Activated gamma-delta T cell treated with Interleukin-2 at 50 U/mL for 16 hours (primary cell): Measurements from ENCODE around the gene SNX24.
"Not testable (repeated sequence)": the region's sequence is repeated elsewhere in the genome, so short reads cannot be mapped to it uniquely, and the experiment has no call there.

ENCODE experiments used
- DNase-seq: peaks from one replicate; pipeline ENCODE4 v3.0.0-alpha.2; 2020

The SNX24 gene

DNA sequence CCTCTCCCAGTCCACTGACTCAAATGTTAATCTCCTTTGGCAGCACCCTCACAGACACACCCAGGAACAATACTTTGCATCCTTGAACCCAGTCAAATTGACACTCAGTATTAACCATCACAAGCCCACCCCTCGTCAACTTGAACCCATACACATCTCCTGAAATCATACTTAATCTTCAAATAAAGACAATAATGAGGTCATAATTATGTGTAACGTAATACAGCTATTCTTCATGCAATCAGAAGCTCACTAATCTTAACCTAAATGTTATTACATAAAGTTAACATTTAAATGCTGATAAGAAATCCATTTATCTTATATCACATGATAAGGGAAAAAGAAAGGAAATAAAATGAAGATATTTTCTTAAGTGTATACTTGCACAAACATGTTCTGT, 125.9 kb downstream of the SNX24 start:
- no peak for DNase-seq

GRCh38 chr5:122972877-122973276, 127.5 kb downstream of the SNX24 start:
- DNase-seq: no peak

DNA sequence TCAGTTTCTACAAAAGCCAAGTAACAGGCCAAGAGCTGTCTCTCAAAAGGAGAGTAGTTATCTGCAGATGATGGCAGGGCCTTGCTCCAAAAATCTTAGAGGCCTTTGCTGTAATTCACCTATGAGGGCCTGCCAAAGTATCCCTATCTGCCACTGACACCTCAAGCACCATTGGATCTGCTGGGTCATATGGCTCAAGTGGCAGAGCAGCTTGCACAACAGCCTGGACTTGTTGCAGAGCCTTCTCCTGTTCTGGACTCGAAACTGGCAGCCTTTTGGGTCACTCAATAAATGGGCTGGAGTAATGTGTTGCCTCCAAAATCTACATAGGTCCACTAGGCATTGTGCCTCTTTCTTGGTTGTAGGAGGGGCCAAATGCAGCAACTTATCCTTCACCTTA, 128.3 kb downstream of the SNX24 start:
- DNase-seq: not testable (repeated sequence)

GRCh38 chr5:122974251-122974650, 128.8 kb downstream of the SNX24 start:
- not testable (repeated sequence) for DNase-seq

- no peak for DNase-seq
Measured at GRCh38 chr5:122977319-122977718, 131.9 kb downstream of the SNX24 start.

DNA sequence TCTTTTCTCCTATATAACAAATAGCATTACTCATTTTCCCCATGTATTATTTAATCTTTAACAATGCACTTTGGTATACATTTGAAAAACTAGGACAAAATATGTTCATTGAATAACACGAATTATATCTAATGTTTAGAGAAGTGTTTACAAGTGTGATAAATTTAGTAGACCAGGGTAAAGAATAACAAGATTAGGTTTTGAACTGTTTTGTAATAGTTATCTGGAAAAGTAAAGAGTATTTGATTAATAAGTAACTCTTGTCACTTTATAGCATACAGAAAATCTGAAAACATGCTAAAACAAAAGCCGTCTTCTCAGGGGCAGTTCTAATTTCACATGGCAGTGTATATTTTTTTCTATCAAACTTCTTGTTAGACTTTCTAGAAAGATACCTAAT, 132.7 kb downstream of the SNX24 start:
- no peak for DNase-seq

DNA sequence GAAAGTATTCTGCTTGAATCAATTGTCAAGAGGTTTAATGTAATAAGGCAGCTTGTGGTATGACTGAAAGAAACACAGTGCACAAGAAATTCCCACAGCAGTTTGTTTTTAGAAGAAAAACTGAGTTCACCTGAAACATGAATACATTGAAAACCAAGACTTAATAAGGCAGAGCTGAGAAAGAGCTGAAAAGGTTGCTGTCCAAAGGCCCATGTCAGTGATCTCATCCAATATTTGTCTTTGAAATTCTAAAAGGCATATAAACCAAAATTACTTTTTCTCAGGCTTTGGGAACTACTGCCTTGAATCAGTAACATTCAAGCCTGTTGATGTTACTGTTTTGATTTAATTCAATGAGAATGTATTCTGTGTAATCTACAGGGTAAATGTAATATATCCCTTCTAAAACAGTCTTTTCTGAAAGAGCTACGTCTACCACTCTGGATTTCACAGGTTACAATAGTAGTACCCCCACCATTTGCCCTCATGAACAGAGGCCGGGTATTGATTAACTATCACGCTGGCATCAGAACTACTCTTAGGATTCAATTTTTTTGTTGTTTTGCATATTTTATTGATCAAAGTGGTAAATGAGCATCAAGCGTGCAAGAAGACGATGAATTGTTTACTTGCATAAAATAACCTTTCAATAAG, 133.4 kb downstream of the SNX24 start:
- DNase-seq: no peak

- no peak for DNase-seq
Measured at GRCh38 chr5:122981846-122982245, 136.4 kb downstream of the SNX24 start.

DNA sequence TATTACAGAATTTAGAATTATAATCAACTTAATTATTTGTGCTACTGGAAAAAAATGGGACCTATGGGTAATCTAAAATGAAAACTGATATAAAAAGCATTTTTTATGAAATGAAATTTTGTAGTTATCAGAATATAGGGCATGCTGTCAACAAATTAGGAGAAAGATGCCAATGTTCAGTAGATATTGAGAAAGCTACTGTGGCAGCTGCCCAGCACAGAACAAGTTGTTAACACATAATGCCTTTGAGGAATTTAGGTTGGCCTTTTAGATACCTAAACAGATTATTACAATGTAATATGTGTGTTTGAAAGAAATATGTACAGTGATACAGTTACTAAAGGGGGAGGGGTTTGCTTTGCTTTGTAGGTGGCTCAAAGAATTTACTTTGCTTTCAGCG, 137.0 kb downstream of the SNX24 start:
- DNase-seq: no peak

- no peak for DNase-seq
Measured at GRCh38 chr5:122984425-122984824, 139.0 kb downstream of the SNX24 start.

DNA sequence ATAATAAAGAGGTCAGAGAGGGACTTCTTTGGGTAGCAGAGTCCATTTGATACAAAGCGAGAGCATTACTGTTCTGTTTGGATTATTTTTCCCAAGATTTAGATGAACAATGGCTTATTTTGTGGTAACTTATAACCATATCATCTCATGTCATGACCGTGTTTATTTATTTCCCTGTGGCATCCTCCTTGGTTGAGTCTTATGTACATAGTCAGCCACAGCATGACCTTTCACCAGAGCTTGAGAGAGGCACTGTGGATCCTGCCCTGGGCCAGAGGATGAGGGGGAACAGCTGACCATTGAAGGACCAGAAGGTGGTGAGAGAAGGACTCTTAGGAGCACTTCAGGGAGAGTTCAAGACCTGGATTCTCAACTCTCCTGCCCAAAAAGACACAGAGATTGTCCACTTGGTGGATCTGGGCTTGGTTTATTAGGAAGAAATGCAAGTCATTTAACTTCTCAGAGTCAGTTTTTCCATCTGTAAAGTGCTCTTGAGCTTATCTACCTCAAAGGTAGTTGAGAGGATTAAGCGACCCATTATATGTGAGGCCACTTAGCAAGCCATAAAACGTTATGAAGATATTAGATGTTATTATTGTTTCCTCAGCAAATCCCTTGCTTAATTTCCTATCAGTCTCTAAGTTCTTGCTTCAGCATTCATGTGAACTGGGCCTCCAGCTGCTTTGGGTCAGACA, 139.7 kb downstream of the SNX24 start:
- DNase-seq: no peak

GRCh38 chr5:122985954-122986721, 140.7 kb downstream of the SNX24 start:
- DNase-seq: no peak

- DNase-seq: no peak
Measured at GRCh38 chr5:122996091-122996490, 150.7 kb downstream of the SNX24 start.

DNA sequence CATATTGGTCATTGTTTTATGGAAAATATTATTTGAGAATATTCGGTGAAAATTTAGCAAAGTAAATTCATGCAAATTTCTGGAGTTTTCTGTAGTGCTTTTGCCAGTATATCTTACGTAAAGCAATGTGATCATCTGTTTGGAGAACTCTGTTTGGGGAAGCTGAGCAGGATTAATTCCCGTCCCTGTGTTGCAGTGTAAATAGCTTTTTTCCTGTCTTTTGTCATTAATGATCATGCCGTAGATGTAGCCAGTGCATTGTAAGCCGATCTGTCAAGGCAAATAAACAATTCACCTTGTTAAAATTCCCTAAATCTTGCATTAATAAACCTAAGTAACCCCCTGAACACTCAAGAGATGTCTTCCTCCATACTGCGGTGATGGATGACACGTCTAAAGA, 151.9 kb downstream of the SNX24 start:
- DNase-seq: no peak

DNA sequence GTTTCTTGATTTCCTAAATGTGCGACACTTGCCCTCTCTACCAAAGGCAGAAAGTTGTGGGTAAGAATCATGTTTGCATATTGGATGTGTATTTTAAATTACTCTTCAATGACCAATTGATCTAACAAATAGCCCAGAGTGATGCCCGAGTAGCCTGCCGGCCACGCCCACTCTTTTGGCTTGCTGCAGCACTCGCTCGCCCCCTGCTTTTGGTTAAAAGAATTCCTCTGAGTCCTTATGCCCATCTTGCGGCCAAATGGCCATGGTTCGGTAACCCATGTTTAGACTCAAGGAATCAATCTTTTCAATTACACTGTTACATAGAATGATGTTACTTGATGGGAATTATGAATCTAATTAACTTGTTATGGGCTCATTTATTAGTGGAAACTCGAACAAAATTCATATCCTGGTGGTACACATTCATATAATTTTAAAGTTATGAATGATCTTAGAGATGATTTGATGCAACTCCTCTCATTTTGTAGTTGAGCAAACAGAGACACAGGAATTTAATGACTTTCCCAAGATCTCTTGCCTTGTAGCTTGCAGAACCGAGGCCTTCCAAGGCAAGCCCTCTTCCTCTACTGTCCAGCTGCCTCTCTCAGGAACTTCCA, 154.6 kb downstream of the SNX24 start:
- no peak for DNase-seq

DNA sequence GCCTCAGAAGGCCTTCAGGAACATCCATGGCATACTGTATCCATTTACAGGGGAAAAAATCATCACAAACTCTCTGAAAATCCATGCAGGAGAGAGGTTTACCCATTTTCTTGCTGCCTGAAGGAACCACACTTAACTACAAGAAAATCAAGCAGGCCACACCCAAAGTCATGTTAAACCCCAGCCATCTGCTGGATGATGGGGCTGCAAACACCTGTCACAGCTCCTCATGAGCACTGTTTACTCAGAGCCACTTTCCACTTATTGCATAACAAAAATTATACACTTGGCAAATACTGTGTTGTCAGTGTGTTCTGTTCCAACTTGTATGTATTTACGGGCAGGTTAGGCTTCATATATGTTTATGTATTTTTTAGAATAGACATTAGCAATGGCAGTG, 155.3 kb downstream of the SNX24 start:
- no peak for DNase-seq

GRCh38 chr5:123001808-123002207, 156.4 kb downstream of the SNX24 start:
- no peak for DNase-seq

GRCh38 chr5:123007182-123007581, 161.8 kb downstream of the SNX24 start:
- DNase-seq: no peak

GRCh38 chr5:123007754-123008153, 162.3 kb downstream of the SNX24 start:
- no peak for DNase-seq

DNA sequence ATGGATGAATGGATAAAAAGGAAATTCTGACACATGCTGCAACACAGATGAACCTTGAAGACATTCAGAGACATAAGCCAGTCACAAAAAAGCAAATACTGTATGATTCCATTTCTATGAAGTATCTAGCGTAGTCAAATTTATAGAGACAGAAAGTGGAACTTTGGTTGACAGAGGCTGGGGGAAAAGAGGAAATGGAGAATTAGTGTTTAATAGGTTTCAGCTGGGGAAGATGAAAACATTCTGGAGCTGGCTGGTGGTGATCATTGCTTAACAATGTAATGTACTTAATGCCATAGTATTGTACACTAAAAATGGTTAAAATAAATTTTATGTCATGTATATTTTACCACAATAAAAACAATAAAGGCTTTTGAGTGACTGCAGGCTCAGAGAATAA, 166.9 kb downstream of the SNX24 start:
- no peak for DNase-seq

DNA sequence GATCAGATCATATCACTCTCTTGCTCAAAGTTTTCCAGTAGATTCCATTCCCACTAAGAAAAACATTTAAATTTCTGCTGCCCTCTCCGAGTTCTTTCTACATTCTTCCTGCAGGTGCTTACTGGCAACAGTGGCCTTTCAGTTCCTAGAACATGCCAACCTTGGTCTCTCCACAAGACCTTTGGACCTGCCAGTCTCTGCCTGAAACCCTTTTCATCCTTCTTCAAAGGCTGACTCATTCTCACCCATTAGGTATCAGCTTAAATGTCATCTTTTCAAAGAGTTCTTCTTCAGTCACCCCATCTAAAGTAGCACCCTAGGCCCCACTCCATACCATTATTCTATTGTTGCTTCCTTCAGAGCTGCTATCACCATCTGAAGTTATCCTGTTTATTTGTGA, 169.3 kb downstream of the SNX24 start:
- no peak for DNase-seq

- DNase-seq: no peak
Measured at GRCh38 chr5:123028222-123028621, 182.8 kb downstream of the SNX24 start.

DNA sequence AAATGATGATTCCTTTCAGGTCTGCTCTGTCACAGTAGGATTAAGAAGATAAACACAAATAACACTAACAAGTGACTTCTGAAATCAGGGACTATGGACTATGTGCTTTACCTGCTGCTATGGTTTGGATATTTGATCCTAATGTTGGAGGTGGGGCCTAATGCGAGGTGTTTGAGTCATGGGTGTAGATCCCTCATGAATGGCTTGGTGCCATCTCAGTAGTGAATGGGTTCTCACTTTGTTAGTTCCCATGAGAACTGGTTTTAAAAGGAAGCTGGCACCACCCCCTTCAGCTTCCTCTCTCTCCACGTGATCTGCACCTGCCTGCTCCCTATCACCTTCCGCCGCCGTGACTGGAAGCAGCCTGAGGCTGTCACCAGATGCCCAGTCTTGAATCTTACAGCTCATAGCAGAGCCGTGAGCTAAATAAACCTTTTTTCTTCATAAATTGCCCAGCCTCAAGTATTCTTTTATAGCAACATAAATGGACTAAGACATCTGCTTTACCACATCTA, 187.8 kb downstream of the SNX24 start:
- no peak for DNase-seq
